Endometrial microvascular endothelial cells (primary cell): ENCODE results near the gene STAB2. TPM values are rescaled to one million over a fixed set of nuclear protein-coding genes. Genes with fewer than 3 reads are reported as not detected.

Experiments used
- in situ Hi-C: cut with HindIII; loops from 2 replicates; pipeline ENCODE4 v1.10.0; 2017; ENCODE audit warnings: low sequenced_read_pairs, low pct_unique_long_range_greater_than_20kb; ENCODE audit errors: inconsistent ontology term
- total RNA-seq: library from RNA; depleted of rRNA; stranded (reverse); fragments of >200 nt; gene quantifications from one replicate; pipeline ENCODE4 v1.2.3, GENCODE V29; 2015; ENCODE audit errors: inconsistent ontology term

The STAB2 gene
- not detected for total RNA-seq

- in situ Hi-C loops, result no loop called here
These were observed at the start of gene STAB2 for GRCh38 chr12:103586791-103587370. Gene STAB2 (plus strand): TSS chr12:103587273. CDS start chr12:103587477, 204 bp downstream.

- in situ Hi-C loops, result no loop called here
These were observed 48.7 kb upstream of the STAB2 start for GRCh38 chr12:103538397-103538796.

GRCh38 chr12:103540319-103540718 is 46.8 kb upstream of the STAB2 start:
- in situ Hi-C loops, result no loop called here

GRCh38 chr12:103542078-103542477 is 45.0 kb upstream of the STAB2 start:
- in situ Hi-C loops, result no loop called here

- in situ Hi-C loops, result no loop called here
These were observed 40.1 kb upstream of the STAB2 start for GRCh38 chr12:103546959-103547358.

GRCh38 chr12:103547376-103547775 is 39.7 kb upstream of the STAB2 start:
- in situ Hi-C loops, result no loop called here

- in situ Hi-C loops, result no loop called here
These were observed 39.1 kb upstream of the STAB2 start for GRCh38 chr12:103547929-103548328.

GRCh38 chr12:103548622-103549601 is 38.2 kb upstream of the STAB2 start:
- in situ Hi-C loops, result no loop called here

GRCh38 chr12:103556890-103557627 is 30.0 kb upstream of the STAB2 start:
- in situ Hi-C loops, result no loop called here

- in situ Hi-C loops, result no loop called here
These were observed 29.5 kb upstream of the STAB2 start for GRCh38 chr12:103557628-103558010.

- in situ Hi-C loops, result no loop called here
These were observed 28.2 kb upstream of the STAB2 start for GRCh38 chr12:103558879-103559278.

GRCh38 chr12:103560604-103561101 is 26.4 kb upstream of the STAB2 start:
- in situ Hi-C loops, result no loop called here

- in situ Hi-C loops, result no loop called here
These were observed 25.9 kb upstream of the STAB2 start for GRCh38 chr12:103561174-103561573.

- in situ Hi-C loops, result no loop called here
These were observed 20.7 kb upstream of the STAB2 start for GRCh38 chr12:103566398-103566797.

- in situ Hi-C loops, result no loop called here
These were observed 17.8 kb upstream of the STAB2 start for GRCh38 chr12:103569278-103569677.

GRCh38 chr12:103571286-103571685 is 15.8 kb upstream of the STAB2 start:
- in situ Hi-C loops, result no loop called here

- in situ Hi-C loops, result no loop called here
These were observed 14.6 kb upstream of the STAB2 start for GRCh38 chr12:103572312-103573045.

- in situ Hi-C loops, result no loop called here
These were observed 13.9 kb upstream of the STAB2 start for GRCh38 chr12:103573185-103573584.

- in situ Hi-C loops, result no loop called here
These were observed 8.1 kb upstream of the STAB2 start for GRCh38 chr12:103578926-103579325.
